GM12873 (cell line): Measurements from ENCODE around the gene OR51Q1.

ENCODE experiments used
- CTCF ChIP-seq: IDR thresholded peaks from 2 replicates; pipeline ENCODE4 v1.5.1; 2012; ENCODE audit warnings: low read depth, mild to moderate bottlenecking, moderate library complexity, low read length, control low read depth; ENCODE audit not compliant: insufficient read depth; ENCODE audit errors: missing control alignments

Gene OR51Q1

GRCh38 chr11:5405173-5405572 is 16.7 kb upstream of the OR51Q1 start:
- no peak for TF ChIP-seq CTCF

DNA sequence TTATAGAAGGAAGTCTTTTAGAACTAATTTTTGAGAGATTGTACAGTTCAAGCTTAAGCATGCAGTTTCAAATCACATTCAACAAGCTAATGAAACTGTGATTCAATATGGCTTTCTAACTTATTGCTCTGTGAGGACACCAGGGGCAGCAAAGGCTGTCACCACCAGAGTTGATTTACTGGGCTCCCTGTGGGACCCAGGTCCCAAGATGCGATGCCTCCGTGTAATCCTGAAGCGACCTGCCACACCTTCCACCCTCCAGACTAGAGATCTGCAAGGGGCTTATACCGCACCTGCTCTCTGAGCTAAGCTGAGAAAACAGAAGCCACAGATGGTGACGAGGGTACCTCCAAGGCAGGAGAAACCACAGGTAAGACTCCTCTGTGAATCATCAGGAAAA is 918 bp upstream of the OR51Q1 start:
- no peak for TF ChIP-seq CTCF

DNA sequence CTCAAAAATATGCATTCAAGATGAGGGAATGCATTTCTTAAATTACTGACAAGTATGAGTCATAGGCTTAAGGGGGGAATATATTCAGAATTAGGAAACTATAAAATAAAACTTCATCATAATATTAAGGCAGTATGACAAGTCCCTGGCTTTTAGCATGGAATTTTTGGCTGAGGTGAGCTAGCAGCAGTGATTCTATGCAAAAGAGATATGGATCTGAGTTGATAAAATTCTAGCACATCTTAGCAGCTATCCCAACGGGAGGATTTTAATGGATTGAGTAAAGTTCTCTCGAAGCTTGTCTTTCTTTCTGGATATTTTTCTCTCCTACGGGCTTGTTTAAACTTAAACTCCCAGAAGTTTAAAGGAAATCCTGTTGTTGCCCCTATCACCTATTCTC is 1.2 kb downstream of the OR51Q1 start:
- TF ChIP-seq CTCF, result no peak

DNA sequence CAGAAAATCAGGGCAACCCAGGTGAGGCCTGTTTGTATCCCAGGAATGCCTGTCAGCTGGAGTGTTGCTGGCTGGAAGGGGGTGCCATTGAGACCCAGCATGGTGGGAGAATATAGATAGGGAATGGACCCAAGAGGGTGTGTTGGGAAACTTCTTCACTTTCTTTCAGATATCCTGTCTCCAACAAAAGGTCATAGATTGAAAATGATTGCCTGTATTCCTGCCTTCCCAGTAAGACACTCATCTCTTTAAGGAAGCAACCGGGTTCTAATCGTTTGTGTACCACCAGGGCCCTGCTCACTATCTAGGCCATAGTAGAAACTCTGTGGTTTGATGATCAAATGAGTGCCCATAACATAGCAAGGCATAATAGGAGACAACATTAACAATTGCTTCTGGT is 19.5 kb downstream of the OR51Q1 start, which contains the start of gene OR51I1:
Gene OR51I1 (minus strand): TSS at position 101 of the 400 bp plus-strand sequence. CDS start 0 bp downstream, at position 101.
- no peak for TF ChIP-seq CTCF

GRCh38 chr11:5443835-5444393 is 22.0 kb downstream of the OR51Q1 start:
- no peak for TF ChIP-seq CTCF

- no peak for TF ChIP-seq CTCF
Observed at GRCh38 chr11:5449023-5449422, 27.1 kb downstream of the OR51Q1 start, which contains the start of gene OR51I2. Gene OR51I2 (plus strand): TSS chr11:5449323. CDS start chr11:5453489, 4,166 bp downstream.

GRCh38 chr11:5449432-5449831 is 27.5 kb downstream of the OR51Q1 start:
- TF ChIP-seq CTCF, result no peak
